22Rv1 (cell line): Measurements from ENCODE around the gene F5.

ENCODE experiments used
- CTCF ChIP-seq: fragments of 450-650 bp; IDR thresholded peaks from 2 replicates; pipeline ENCODE4 v1.5.1; 2017; ENCODE audit warnings: mild to moderate bottlenecking
- ZFX ChIP-seq: fragments of 450-650 bp; IDR thresholded peaks from 2 replicates; pipeline ENCODE4 v1.6.1; 2017; ENCODE audit warnings: antibody characterized with exemption, borderline replicate concordance

DNA sequence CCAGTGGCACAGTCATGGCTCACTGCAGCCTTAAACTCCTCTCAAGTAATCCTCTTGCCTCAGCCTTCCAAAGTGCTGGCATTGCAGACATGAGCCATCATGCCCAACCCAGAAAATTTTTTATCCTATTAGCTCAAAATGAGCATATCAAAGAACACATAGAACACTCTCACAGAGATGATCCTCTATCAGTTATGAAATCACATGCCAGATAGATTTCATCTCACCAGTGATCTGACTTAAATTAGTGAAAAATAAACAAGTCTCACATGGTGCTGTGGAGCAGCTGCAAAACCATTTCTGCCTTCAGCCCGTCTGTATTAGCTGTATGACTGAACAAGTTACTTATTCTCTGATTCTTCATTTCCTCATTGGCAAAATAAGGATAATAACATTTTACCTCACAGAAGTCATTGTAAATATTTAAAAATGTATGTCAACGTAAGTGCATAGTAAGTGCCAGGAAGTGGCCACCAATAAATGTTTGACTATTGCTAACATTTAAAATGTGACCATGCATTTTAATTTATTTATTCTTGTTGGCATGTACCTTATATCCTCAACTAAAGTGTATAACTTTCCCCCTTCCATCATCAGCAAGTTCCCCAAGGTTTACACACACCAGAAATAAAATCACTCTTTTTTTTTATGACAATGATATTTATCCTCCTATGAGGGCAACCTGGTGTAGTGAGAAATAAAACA is 71.6 kb downstream of the F5 start:
- no peak for TF ChIP-seq CTCF
- no peak for TF ChIP-seq ZFX
